Amygdala (tissue), 56 donors: Measurements from ENCODE around the gene SLCO3A1.
A peak's percentile ranks its signal among the peaks of the same experiment; 100 is the strongest.

Experiments used
- DNase-seq, 56 donors: peaks; one replicate each; lab custom pipeline; 2025; lab: John Stamatoyannopoulos, UW

Gene SLCO3A1

GRCh38 chr15:92142242-92143232 lies 289.0 kb downstream of the SLCO3A1 start:
- DNase-seq, result peak in 4 of 56 donors; percentile 11 to 37 (median 16)

- no peak for DNase-seq
Measured at GRCh38 chr15:92143765-92144164, 290.3 kb downstream of the SLCO3A1 start.

- no peak for DNase-seq
Measured at GRCh38 chr15:92146511-92147150, 293.1 kb downstream of the SLCO3A1 start.

GRCh38 chr15:92149029-92149428 lies 295.5 kb downstream of the SLCO3A1 start:
- no peak for DNase-seq

- no peak for DNase-seq
Measured at GRCh38 chr15:92149465-92149864, 296.0 kb downstream of the SLCO3A1 start.

GRCh38 chr15:92151168-92151567 lies 297.7 kb downstream of the SLCO3A1 start:
- no peak for DNase-seq

- DNase-seq, result no peak
Measured at GRCh38 chr15:92151741-92152140, 298.2 kb downstream of the SLCO3A1 start.

- no peak for DNase-seq
Measured at GRCh38 chr15:92152983-92153382, 299.5 kb downstream of the SLCO3A1 start.

GRCh38 chr15:92153620-92154019 lies 300.1 kb downstream of the SLCO3A1 start:
- no peak for DNase-seq

GRCh38 chr15:92155934-92156333 lies 302.4 kb downstream of the SLCO3A1 start:
- DNase-seq, result no peak

- no peak for DNase-seq
Measured at GRCh38 chr15:92157666-92158298, 304.3 kb downstream of the SLCO3A1 start.

GRCh38 chr15:92158426-92158825 lies 304.9 kb downstream of the SLCO3A1 start:
- no peak for DNase-seq

- no peak for DNase-seq
Measured at GRCh38 chr15:92159481-92159880, 306.0 kb downstream of the SLCO3A1 start.

- no peak for DNase-seq
Measured at GRCh38 chr15:92159906-92160841, 306.7 kb downstream of the SLCO3A1 start.

- DNase-seq, result no peak
Measured at GRCh38 chr15:92161039-92161670, 307.6 kb downstream of the SLCO3A1 start.

GRCh38 chr15:92162657-92163056 lies 309.1 kb downstream of the SLCO3A1 start:
- DNase-seq, result no peak

- DNase-seq, result no peak
Measured at GRCh38 chr15:92163641-92164040, 310.1 kb downstream of the SLCO3A1 start.

- DNase-seq, result no peak
Measured at GRCh38 chr15:92164327-92165000, 311.0 kb downstream of the SLCO3A1 start.

- DNase-seq, result no peak
Measured at GRCh38 chr15:92165001-92165346, 311.5 kb downstream of the SLCO3A1 start.
